AG04449 (cell line): ENCODE data around the gene WNT7A.

ENCODE experiments used
- CTCF ChIA-PET: fragments of 350-600 bp; formaldehyde crosslinking; extraction: SDS; loops from one replicate; lab custom pipeline; 2021; ENCODE audit warnings: antibody characterized with exemption; lab: Yijun Ruan, JAX
- POLR2A ChIA-PET: fragments of 400-600, 350-600 bp; formaldehyde crosslinking; extraction: SDS; loops from one replicate; lab custom pipeline; 2020; ENCODE audit warnings: antibody characterized with exemption, inconsistent platforms; lab: Yijun Ruan, JAX
- DNase-seq: peaks from one replicate; pipeline ENCODE4 v3.0.0-alpha.2; 2010; ENCODE audit warnings: low read depth, low spot score
- H3K4me3 ChIP-seq: 2 replicates; pipeline ENCODE4 v1.5.1; 2011; ENCODE audit warnings: low read depth, mild to moderate bottlenecking, control low read depth, low read length
- TF ChIP-seq, protein P1 (sequence below): IDR thresholded peaks from one replicate; pipeline ENCODE4 v1.5.1; 2011; ENCODE audit warnings: mild to moderate bottlenecking, moderate library complexity, low read length, control low read depth, inconsistent platforms; ENCODE audit not compliant: insufficient read depth; ENCODE audit errors: missing control alignments

WNT7A gene

DNA sequence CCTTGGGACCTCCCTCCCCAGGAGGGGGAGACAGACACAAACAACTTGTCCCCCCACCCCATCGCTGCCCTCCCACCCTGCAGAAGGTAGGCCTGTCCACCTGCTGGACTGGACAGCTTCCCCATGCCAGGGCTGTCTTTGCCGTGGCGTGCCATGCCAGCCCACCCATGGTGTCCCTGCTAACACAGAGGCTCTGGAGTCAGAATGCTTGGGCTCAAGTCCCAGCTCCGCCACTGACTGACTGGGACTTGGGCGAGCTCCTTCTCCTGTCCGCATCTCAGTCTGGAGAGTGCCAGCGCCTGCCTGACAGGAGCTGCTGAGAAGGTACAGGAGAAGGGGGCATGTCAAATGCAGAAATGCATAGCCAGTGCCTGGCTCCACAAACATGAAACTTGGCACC is 23.9 kb downstream of the WNT7A start:
- ChIA-PET CTCF (no interaction called here), POLR2A (no interaction called here)
- DNase-seq = no peak
- TF ChIP-seq, protein P1, sequence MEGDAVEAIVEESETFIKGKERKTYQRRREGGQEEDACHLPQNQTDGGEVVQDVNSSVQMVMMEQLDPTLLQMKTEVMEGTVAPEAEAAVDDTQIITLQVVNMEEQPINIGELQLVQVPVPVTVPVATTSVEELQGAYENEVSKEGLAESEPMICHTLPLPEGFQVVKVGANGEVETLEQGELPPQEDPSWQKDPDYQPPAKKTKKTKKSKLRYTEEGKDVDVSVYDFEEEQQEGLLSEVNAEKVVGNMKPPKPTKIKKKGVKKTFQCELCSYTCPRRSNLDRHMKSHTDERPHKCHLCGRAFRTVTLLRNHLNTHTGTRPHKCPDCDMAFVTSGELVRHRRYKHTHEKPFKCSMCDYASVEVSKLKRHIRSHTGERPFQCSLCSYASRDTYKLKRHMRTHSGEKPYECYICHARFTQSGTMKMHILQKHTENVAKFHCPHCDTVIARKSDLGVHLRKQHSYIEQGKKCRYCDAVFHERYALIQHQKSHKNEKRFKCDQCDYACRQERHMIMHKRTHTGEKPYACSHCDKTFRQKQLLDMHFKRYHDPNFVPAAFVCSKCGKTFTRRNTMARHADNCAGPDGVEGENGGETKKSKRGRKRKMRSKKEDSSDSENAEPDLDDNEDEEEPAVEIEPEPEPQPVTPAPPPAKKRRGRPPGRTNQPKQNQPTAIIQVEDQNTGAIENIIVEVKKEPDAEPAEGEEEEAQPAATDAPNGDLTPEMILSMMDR = no peak
- H3K4me3 ChIP-seq = no peak overlapping the region

DNA sequence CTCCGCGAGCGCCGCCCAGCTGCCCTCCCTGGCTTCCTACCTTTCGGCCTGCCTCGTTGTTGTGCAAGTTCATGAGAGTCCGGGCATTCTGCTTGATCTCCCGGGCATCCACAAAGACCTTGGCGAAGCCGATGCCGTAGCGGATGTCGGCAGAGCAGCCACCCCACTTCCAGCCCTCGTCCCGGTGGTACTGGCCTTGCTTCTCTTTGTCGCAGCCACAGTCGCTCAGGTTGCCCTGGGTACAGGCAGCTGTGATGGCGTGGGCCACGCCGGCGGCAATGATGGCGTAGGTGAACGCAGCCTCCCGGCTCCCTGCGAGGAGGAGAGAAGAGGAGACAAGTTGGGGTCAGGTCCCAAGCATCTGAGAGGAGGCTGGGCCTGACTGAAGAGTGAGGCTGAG is 25.4 kb downstream of the WNT7A start:
- no peak for DNase-seq
- CTCF ChIA-PET = no interaction called here
- TF ChIP-seq, protein P1 = no peak
- no peak overlapping the region for H3K4me3 ChIP-seq
- POLR2A ChIA-PET = no interaction called here

DNA sequence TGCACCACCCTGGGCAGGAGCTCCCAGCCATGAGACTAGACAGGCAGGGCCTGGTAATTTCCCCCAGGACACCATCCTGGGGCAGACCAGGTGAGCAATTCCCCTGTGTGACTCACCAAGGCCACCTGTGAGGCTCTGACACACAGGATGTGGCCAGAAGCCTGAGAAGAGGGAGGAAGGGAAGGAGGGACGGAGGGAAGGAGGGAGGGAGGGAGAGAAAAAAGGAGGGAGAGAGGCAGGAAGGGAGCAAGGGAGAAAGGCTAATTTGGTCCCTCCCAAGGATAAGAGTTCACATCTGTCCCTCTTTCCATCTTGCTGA is 25.9 kb downstream of the WNT7A start:
- TF ChIP-seq, protein P1 = no peak

DNA sequence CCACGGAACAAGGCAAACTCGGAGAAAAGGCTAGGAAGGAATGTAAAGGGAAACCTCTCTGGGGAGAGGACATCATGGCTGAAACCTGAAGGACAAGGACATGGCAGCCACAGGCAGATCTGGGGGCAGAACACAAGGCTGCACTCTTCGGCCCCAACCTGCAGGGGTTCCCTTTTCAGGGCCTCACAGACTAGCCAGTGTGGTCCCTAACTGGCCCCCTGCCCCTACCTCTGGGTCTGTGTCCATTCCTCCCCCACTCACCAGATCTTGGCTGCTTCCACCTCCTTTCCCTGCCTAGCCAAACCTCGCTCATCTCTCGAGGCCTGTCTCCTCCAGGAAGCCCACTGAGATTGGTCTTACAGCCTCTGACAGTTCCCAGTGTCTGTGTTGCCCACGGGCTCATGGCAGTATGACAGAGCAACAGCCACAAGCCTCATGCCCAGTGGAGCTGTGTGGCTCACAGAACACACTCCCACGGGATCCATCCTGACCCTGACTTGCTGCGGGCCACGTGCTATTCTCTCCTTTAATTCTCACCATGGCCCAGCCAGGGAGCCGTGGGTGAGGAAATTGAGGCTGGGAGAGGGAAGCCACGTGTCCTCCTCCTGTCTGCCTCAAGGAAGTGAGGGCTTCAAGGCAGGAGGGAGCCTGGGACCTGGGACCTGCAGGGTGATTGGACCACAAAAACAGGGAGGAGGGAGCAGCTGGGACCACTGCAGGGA is 26.5 kb downstream of the WNT7A start:
- TF ChIP-seq, protein P1 = no peak
- ChIA-PET CTCF (no interaction called here), POLR2A (no interaction called here)
- no peak overlapping the region for H3K4me3 ChIP-seq
- DNase-seq = no peak

More for the DNA sequence above, 25.9 kb downstream of the WNT7A start:
- ChIA-PET CTCF (no interaction called here), POLR2A (no interaction called here)
- DNase-seq = no peak
- H3K4me3 ChIP-seq = no peak overlapping the region

DNA sequence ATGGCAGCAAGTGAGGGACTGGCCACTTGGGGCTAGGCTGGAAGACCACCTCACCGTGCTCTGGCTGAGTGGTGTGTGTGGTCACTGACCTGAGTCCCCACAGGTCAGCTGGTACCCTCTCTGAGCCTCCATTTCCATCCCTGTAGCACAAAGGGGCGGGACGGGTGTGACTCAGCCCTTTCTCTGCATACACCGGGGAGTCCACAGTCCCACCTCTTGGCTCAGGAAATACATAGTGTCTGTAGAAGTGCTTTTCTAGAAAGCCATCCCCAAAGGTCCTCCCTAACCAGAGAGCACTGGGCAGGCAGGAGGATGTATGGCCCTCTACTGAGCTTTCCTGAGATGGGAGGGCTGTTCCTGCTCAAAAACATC is 27.2 kb downstream of the WNT7A start:
- H3K4me3 ChIP-seq = no peak overlapping the region
- CTCF ChIA-PET = no interaction called here
- TF ChIP-seq, protein P1 = no peak
- POLR2A ChIA-PET = no interaction called here
- no peak for DNase-seq

DNA sequence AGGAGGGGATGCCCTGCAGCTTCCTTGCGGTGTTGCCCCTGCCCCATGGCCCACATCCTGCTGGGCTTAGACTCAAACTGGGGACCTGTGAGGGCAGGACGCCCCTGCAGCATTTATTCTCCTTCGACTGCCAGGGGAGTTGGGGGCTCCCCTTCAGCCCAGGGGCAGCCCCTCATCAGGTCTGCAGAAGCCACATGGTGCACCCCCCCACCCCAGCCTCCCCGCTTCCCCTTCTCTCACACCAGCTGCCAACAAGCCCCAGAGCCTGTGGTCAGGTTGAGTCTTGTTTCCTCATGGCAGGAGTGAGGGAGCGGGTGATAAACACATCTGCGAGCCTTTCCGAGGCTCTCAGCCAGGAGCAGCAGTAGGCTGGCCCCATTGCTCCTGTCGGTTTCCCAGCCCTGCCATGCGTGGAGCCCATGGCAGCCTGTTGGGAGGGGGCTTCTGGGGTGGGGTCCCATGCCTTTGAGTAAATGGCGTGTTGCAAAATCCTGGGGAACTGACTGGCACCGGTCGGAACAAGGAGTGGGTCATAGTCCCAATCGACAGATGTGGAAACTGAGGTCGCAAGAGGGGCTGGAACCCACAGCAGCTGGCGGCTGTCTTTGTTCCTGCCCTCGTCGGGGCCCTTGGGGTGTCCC is 27.8 kb downstream of the WNT7A start:
- DNase-seq = no peak
- ChIA-PET POLR2A (no interaction called here), CTCF (no interaction called here)
- TF ChIP-seq, protein P1 = no peak
- H3K4me3 ChIP-seq = no peak overlapping the region
